ENCODE measurements around the gene FYN.

The FYN gene

GRCh38 chr6:111884068-111884467 lies 10.8 kb upstream of the FYN start:
- DNase-seq (ENCODE audit: low read depth in 2 of 2): no peak

- peak; percentile 59 to 63 for DNase-seq (ENCODE audit: low read depth in 2 of 2)
Measured at GRCh38 chr6:111880181-111880888, 7.1 kb upstream of the FYN start.

DNA sequence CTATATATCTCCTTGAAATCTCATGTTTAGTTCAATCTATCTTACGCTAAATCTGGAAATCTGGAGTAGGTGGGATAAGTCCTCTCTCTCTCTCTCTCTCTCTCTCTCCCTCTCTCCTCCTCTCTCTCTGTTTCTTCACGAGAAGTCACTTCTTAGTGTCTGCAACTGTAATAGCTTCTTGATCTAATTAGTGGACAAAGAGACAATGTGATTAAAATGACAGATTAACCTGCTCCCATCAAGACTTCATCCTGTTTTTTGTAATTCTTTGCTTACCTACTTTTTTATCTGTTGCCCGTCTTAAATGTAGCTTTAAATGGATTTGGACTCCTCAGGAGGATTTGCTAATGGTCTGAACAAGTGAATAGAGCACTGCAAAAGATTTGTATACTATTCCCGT lies 2.5 kb upstream of the FYN start:
- DNase-seq (ENCODE audit: low read depth in 2 of 2): no peak

DNA sequence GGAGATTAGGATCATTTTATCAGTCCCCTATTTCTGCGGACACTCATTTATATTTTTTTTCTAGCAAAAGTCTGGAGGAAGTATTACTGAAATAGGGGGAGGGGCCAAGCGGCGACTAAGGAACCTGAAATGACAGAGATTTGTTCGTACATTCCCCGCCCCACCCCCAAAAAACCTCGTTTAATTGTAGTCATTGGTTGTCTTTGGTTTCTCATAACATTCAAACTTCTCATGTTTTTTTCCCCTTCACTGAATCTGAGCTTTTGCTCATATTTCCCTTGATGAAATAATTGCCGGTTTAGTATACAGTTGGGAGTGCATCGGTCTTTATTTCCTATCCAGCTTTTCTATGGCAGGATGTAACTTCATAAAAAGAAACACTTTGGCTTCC lies 768 bp upstream of the FYN start:
- DNase-seq (ENCODE audit: low read depth in 2 of 2): no peak

GRCh38 chr6:111872401-111873177 lies 663 bp downstream of the FYN start:
- no peak for DNase-seq (ENCODE audit: low read depth in 2 of 2)

GRCh38 chr6:111871725-111872400 lies 1.4 kb downstream of the FYN start:
- no peak for DNase-seq (ENCODE audit: low read depth in 2 of 2)

DNA sequence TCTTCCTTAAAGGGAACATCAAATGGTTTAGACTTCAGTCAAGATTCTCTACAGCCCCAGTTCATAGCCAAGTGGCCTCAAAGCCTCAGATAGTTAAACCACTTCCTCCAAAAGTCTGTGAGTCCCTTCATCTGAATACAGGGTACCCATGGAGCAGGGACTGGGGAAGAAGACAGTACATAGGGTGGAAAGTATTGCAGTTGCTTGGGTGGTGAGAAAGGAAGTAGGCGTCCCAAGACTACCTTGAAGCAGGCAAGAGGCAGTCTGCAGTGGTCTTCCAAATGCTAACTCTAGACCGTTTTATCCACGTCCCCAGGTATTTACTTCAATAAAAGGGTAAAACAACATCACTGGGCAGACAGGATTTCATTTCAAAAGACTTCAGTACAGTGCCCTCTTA lies 2.0 kb downstream of the FYN start:
- DNase-seq (ENCODE audit: low read depth in 2 of 2): no peak

- DNase-seq (ENCODE audit: low read depth in 2 of 2): no peak
Measured at GRCh38 chr6:111870742-111871064, 2.5 kb downstream of the FYN start.

DNA sequence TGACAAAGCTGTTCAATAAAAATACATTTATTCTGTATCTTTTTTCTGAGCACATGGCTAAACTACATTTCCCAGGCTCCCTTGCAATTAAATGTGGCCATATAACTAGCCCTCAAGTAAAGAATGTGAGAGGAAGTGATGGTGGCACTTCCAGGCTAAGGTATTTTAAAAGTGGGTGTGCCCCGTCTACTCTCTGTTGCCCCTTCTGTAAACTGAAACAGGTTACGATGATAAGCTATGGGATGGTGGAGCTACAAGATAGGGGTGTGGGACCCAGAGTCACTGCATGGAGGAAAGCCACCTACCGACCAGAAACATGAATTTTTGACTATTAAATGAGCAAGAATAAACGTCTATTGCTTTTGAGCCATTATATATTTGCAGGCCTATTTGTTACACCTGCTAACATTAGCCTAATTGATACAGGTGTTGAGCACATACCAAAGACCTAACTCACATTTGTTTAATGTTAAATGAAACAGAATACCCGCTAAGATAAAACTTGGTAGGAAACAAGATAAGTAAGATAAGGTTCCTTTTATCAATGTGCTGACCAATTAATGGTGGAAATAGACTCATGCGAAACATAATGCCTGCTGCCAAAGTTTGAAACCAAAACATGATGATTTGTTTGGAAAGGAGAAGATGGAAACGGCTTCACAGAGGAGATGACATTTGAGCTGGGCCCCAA lies 3.1 kb downstream of the FYN start:
- DNase-seq (ENCODE audit: low read depth in 2 of 2): no peak

DNA sequence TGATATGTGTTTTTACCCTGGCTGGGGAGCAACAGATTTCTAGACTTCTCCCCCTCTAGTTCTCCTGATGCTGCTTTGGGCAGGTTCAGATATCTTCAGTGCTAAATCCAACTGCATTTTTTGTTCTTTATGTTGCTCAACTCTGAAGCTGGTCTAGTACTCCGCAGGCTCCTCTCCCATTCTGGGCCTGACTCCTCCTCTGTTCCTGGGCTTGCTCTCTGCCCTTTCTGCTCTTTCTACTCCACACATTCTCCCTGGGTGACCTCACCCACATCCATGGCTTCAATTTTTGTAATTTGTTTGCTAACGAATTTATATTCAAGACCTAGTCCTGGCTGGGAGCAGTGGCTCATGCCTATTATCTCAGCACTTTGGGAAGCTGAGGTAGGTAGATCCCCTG lies 6.4 kb downstream of the FYN start:
- no peak for DNase-seq (ENCODE audit: low read depth in 2 of 2)

DNA sequence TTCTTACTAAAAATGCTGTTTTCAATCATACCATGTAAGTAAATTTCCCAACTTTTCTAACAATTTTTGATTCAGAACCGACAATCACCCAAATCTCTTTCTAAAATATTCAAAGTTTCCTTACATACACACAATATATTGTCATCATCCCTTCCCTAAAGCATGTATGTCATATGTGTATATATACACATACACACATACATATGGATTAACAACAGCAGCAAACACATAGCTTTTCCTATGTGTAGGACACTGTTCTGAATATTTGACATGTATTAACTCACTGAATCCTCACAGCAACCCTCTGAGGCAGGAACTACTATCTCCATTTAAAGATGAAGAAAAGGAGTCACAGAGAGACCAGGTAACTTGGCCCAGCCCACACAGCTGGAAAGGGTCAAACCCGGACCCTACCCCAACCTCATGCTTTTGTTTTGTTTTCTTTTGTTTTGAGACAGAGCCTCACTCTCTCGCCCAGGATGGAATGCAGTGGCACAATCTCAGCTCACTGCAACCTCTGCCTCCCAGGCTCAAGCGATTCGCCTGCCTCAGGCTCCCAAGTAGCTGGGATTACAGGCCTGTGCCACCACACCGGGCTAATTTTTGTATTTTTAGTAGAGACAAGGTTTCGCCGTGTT lies 7.2 kb downstream of the FYN start:
- no peak for DNase-seq (ENCODE audit: low read depth in 2 of 2)

GRCh38 chr6:111865049-111865585 lies 8.1 kb downstream of the FYN start:
- no peak for DNase-seq (ENCODE audit: low read depth in 2 of 2)

DNA sequence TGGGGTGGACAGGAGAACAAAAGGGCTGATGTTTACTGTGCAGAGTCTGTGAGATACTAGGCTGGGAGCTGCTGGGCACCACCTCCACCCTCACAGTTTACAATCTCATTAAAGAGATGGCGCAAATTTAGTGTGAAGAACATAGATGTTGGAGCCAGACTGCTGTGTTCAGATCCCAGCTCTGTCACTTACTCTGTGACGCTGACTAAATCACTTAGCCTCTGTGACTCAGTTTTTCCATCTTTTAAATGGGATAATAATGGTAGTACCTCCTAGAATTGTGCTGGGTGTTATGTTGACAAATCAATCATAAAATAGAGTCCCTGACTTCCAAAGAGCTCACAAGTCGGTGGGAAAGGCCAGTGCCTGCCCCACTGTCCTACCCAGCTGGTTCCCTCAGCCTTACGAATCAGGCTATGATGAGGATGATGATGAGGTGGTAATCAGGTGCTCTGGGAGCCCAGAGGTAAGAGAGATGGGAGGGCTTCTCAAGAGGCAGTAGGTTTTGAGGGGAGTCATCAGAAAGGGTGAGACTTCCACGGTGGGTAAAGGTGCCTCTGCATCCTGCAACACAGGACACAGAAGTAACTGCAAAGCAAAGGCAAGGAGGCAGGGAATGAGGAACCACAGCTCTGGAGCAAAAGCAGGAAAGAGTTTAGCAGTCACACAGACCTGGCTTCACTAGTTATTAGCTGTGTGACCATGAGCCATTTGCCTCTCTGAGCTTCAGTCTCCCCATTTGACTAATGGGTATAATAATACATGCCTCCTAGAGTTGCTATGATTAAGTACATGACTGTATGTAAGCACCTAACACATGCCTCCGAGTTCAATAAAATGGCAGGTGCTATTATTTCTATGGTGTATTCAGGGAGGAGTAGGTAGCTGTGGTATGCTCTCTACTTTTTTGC lies 8.9 kb downstream of the FYN start:
- DNase-seq (ENCODE audit: low read depth in 2 of 2): no peak

DNA sequence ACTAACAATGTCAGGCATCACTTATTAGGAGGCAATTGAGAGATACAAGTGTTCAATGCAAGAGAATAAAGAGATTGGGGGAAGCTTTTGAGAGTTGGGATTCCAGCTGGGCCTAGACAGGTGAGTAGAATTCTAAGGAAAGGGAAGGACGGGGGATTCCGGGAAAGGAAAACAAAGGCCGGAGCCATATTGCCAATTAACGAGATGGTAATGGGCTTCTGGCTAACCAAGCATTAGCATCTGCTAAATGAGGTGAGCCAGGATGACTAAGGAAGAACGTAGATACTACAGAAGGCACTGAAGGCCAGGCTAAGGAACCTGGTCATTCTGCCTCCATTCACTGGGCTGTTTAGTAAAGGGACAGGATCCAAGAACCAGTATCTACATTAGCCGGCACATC lies 10.5 kb downstream of the FYN start:
- no peak for DNase-seq (ENCODE audit: low read depth in 2 of 2)

DNA sequence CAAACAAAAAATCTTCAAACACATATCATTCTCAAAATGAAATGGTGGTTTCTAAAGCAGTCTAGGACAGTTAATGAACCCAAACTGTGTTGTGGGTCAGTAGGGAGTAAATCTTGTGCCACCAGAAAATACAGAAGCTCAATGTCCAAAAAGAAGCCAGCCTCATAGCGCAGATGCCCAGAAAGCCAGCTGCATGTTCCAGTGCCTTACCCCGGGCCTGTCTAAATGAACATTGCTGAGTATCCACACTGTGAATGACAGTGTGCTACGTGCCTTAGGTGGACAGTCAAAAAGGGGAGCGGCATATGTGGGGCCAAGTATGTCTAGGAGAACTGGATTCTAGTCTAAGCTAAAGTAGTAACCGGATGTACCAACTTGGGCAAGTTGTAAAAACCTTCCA lies 10.9 kb downstream of the FYN start:
- DNase-seq (ENCODE audit: low read depth in 2 of 2): no peak

DNA sequence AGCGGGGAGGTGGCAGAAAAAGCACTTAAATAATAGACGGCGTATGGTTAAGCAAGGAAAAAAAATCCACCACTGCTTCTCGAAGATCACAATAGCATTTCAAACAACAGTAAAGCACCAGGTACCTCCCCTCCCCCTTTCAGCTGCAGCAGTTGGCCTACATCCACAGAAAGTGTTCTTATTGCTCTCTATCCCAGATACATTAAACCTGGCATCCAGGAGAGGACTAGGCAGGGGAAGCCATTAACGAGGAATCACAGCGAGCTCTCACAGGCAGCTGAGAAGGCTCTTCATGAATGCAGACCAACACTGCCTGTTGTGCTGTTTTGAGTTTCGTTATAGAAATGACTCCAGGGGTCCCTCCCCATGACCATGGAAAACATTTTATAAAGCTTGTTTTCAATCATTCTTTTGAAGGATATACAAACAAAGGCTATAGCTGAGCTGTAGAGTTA lies 11.8 kb downstream of the FYN start:
- DNase-seq (ENCODE audit: low read depth in 2 of 2): no peak

- DNase-seq (ENCODE audit: low read depth in 2 of 2): no peak
Measured at GRCh38 chr6:111858347-111858746, 14.9 kb downstream of the FYN start.

DNA sequence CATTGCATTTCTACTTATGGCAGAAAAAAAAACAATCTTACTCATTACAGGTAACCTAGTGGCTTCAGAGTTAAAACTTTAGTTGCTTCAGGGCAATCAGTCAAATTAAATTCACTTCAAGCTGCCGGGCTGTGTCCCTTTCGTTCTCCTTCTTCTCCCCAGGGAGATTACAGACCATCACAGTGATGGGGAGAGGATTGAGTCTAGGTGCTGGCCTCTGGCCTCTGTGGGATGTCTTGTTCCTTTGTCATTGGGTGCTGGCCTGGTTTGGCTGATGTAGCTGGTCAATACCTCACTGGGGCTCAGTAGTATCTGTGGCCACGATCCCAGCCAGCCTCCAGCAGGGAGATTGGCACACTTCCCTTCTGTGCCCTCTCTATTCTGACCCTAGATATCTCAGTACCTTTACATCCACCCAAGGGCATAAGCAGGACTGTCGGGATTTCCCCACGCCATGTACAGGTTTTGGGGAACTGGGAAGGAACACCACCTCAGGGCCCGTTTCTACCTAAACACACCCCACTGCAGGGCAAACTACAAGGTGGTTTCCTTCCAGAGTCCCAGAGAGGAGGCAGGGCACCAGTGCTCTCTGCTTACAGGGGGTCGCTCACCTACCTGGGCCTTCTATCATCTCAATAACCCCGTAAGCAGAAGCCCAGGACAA lies 15.4 kb downstream of the FYN start:
- no peak for DNase-seq (ENCODE audit: low read depth in 2 of 2)

DNA sequence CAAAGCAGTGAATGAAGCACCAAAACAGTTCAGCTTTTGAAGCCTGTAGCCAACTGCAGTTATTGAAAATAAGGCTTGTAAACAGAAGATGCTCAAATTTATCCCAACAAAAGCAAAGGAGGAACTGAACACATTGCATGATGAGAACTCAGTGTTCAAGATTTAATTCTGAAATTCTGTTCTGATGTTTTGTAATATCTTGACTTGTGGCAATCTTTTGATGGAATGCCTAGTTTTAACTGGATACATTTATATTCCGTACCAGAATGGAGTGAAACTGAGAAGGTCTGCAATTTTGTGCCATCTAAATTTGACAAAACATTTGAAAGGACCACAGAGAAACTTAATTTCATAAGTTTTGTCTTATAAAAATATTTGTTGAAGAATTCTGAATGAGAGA lies 17.5 kb downstream of the FYN start:
- DNase-seq (ENCODE audit: low read depth in 2 of 2): no peak

DNA sequence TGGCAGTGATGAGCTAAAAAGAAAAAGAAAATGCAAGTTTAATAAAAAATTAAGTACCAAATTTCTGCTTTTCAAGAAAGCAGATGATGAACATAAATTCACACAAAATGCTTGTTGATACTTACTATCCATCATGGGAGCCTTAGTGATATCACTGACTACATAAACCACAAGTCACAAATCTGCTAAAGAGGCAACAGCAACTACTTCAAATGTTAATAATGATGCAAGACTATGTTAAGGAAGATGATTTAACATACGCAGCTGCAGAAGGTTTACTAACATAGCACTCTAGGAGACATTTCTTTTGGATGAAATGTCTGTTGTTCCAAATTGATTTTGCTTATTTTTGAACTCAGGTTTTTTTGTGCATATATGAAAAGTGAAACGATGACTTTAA lies 18.6 kb downstream of the FYN start:
- no peak for DNase-seq (ENCODE audit: low read depth in 2 of 2)
